IPS-NIHi11 (cell line): Measurements from ENCODE around the gene LRRC32.

ENCODE experiments used
- DNase-seq: peaks from one replicate; pipeline ENCODE4 v3.0.0; 2012; ENCODE audit warnings: mixed read lengths, low spot score

LRRC32 gene

GRCh38 chr11:76670485-76671236, at the start of gene LRRC32:
TSS of gene LRRC32 (minus strand) at chr11:76670747. CDS start at chr11:76665954, 4,793 bp downstream.
- DNase-seq: peak; percentile 86

- DNase-seq: no peak
Measured at GRCh38 chr11:76719686-76720085, 49.1 kb upstream of the LRRC32 start.

GRCh38 chr11:76719281-76719680, 48.7 kb upstream of the LRRC32 start:
- no peak for DNase-seq

GRCh38 chr11:76717816-76718215, 47.3 kb upstream of the LRRC32 start:
- no peak for DNase-seq

GRCh38 chr11:76717369-76717768, 46.8 kb upstream of the LRRC32 start:
- DNase-seq: no peak

- no peak for DNase-seq
Measured at GRCh38 chr11:76716268-76716667, 45.7 kb upstream of the LRRC32 start.

- DNase-seq: no peak
Measured at GRCh38 chr11:76714493-76714892, 43.9 kb upstream of the LRRC32 start.

GRCh38 chr11:76713499-76713898, 43.0 kb upstream of the LRRC32 start:
- no peak for DNase-seq

GRCh38 chr11:76712125-76712524, 41.6 kb upstream of the LRRC32 start:
- no peak for DNase-seq

GRCh38 chr11:76709756-76710155, 39.2 kb upstream of the LRRC32 start:
- DNase-seq: no peak

GRCh38 chr11:76708972-76709660, 38.6 kb upstream of the LRRC32 start:
- DNase-seq: no peak

GRCh38 chr11:76707293-76707825, 36.8 kb upstream of the LRRC32 start:
- DNase-seq: no peak

GRCh38 chr11:76706667-76707066, 36.1 kb upstream of the LRRC32 start:
- DNase-seq: no peak

GRCh38 chr11:76705826-76706225, 35.3 kb upstream of the LRRC32 start:
- DNase-seq: no peak

- peak; percentile 83 for DNase-seq
Measured at GRCh38 chr11:76704171-76704948, 33.8 kb upstream of the LRRC32 start.

- no peak for DNase-seq
Measured at GRCh38 chr11:76703707-76704106, 33.2 kb upstream of the LRRC32 start.

GRCh38 chr11:76702336-76703128, 32.0 kb upstream of the LRRC32 start:
- DNase-seq: no peak

GRCh38 chr11:76701294-76702040, 30.9 kb upstream of the LRRC32 start:
- peak; percentile 26 for DNase-seq

- no peak for DNase-seq
Measured at GRCh38 chr11:76700177-76701100, 29.9 kb upstream of the LRRC32 start.
